ENCODE results near the gene LIMCH1.

DNA sequence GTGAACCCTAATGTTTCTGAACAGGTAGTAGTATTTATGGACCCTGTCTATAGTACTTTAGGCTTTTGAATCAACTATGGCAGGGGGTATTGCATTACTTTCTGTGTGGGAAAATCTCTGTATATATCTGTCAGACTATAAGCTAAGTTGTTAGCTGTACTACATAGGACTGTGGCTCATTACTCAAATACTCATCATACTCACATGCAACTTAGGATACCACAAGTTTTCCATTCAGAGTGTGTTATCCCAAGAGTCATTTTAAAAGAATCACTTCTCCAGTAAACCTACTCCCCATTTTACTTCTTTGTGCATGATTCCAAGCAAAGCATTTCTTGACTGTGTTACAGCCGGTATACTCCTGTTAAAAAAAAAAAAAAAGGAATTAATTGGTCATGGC, 115.0 kb downstream of the LIMCH1 start:
- TF ChIP-seq TAF1 (IDR thresholded peaks at IDR 0.05; ENCODE audit: borderline replicate concordance, insufficient read depth, low read length): no peak
- TF ChIP-seq POLR2AphosphoS5 (IDR thresholded peaks at IDR 0.05; ENCODE audit: low read depth, low read length): no peak
- no peak for TF ChIP-seq FOXP2 (optimal IDR thresholded peaks at IDR 0.05; ENCODE audit: borderline replicate concordance, extremely low read depth, extremely low read length, insufficient read depth)
- TF ChIP-seq, protein P1, sequence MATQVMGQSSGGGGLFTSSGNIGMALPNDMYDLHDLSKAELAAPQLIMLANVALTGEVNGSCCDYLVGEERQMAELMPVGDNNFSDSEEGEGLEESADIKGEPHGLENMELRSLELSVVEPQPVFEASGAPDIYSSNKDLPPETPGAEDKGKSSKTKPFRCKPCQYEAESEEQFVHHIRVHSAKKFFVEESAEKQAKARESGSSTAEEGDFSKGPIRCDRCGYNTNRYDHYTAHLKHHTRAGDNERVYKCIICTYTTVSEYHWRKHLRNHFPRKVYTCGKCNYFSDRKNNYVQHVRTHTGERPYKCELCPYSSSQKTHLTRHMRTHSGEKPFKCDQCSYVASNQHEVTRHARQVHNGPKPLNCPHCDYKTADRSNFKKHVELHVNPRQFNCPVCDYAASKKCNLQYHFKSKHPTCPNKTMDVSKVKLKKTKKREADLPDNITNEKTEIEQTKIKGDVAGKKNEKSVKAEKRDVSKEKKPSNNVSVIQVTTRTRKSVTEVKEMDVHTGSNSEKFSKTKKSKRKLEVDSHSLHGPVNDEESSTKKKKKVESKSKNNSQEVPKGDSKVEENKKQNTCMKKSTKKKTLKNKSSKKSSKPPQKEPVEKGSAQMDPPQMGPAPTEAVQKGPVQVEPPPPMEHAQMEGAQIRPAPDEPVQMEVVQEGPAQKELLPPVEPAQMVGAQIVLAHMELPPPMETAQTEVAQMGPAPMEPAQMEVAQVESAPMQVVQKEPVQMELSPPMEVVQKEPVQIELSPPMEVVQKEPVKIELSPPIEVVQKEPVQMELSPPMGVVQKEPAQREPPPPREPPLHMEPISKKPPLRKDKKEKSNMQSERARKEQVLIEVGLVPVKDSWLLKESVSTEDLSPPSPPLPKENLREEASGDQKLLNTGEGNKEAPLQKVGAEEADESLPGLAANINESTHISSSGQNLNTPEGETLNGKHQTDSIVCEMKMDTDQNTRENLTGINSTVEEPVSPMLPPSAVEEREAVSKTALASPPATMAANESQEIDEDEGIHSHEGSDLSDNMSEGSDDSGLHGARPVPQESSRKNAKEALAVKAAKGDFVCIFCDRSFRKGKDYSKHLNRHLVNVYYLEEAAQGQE (IDR thresholded peaks at IDR 0.05; ENCODE audit: insufficient read depth in 1 of 2, low read depth in 2 of 2, low read length in 2 of 2): no peak
- TF ChIP-seq SIN3A (IDR thresholded peaks at IDR 0.05; ENCODE audit: borderline replicate concordance, insufficient read depth, low read length): no peak

All from PFSK-1 (cell line).